IPS DF 6.9 (cell line): ENCODE results near the gene PXDC1.

Experiments
- DNase-seq: peaks from one replicate; pipeline ENCODE4 v3.0.0-alpha.2; 2013; ENCODE audit warnings: low read depth, low spot score
- H3K27ac ChIP-seq: one replicate; pipeline ENCODE4 v1.5.1; 2013; ENCODE audit warnings: low read length, control low read depth
- H3K27me3 ChIP-seq: 2 replicates; pipeline ENCODE4 v1.6.1; 2013; ENCODE audit warnings: mild to moderate bottlenecking, low read length; ENCODE audit not compliant: control insufficient read depth, insufficient read depth
- H3K36me3 ChIP-seq: 2 replicates; pipeline ENCODE4 v1.6.1; 2013; ENCODE audit warnings: low read length; ENCODE audit not compliant: control insufficient read depth, insufficient read depth
- H3K4me1 ChIP-seq: 2 replicates; pipeline ENCODE4 v1.6.1; 2013; ENCODE audit warnings: low read length; ENCODE audit not compliant: control insufficient read depth, insufficient read depth
- H3K4me3 ChIP-seq: 2 replicates; pipeline ENCODE4 v1.5.1; 2013; ENCODE audit warnings: mild to moderate bottlenecking, low read length
- H3K9me3 ChIP-seq: 2 replicates; pipeline ENCODE4 v1.6.1; 2013; ENCODE audit warnings: low read length, inconsistent platforms; ENCODE audit not compliant: control insufficient read depth, insufficient read depth
- WGBS: extraction: QIAGEN DNeasy Blood & Tissue Kit; methylation state at CpG from one replicate; pipeline ENCODE4 v1.1.7; 2013; ENCODE audit warnings: mixed read lengths, missing lambda C conversion rate; ENCODE audit not compliant: insufficient read length, insufficient coverage; 5-methylcytosine and 5-hydroxymethylcytosine counted together

The PXDC1 gene

GRCh38 chr6:3708540-3708939 lies 43.0 kb downstream of the PXDC1 start:
- Histone ChIP-seq H3K27ac (no peak overlapping the region), H3K9me3 (no peaks in the 10 kb centered on the region), H3K4me1 (no peaks in the 10 kb centered on the region), H3K27me3 (no peaks in the 10 kb centered on the region), H3K4me3 (no peak overlapping the region), H3K36me3 (no peaks in the 10 kb centered on the region)
- no peak for DNase-seq
- WGBS: no CpG with 5 or more reads among the region's 4 CpGs

- no CpG with 5 or more reads among the region's 10 CpGs for WGBS
- no peak overlapping the region for H3K27ac ChIP-seq
- no peak overlapping the region for H3K4me3 ChIP-seq
- no peak for DNase-seq
- no peaks in the 10 kb centered on the region for H3K27me3 ChIP-seq
- no peaks in the 10 kb centered on the region for H3K4me1 ChIP-seq
- H3K36me3 ChIP-seq: no peaks in the 10 kb centered on the region
- H3K9me3 ChIP-seq: no peaks in the 10 kb centered on the region
These were observed 43.6 kb downstream of the PXDC1 start for GRCh38 chr6:3707751-3708412.

GRCh38 chr6:3707024-3707423 lies 44.5 kb downstream of the PXDC1 start:
- no peak for DNase-seq
- Histone ChIP-seq H3K9me3 (no peaks in the 10 kb centered on the region), H3K27ac (no peak overlapping the region), H3K36me3 (no peaks in the 10 kb centered on the region), H3K27me3 (no peaks in the 10 kb centered on the region), H3K4me1 (no peaks in the 10 kb centered on the region), H3K4me3 (no peak overlapping the region)
- WGBS: no CpG with 5 or more reads among the region's 2 CpGs

- no peaks in the 10 kb centered on the region for H3K4me1 ChIP-seq
- H3K4me3 ChIP-seq: no peak overlapping the region
- no CpG with 5 or more reads among the region's 4 CpGs for WGBS
- no peak overlapping the region for H3K27ac ChIP-seq
- no peaks in the 10 kb centered on the region for H3K27me3 ChIP-seq
- no peak for DNase-seq
- H3K36me3 ChIP-seq: no peaks in the 10 kb centered on the region
- no peaks in the 10 kb centered on the region for H3K9me3 ChIP-seq
These were observed 45.0 kb downstream of the PXDC1 start for GRCh38 chr6:3706547-3706946.

- WGBS: no CpG with 5 or more reads among the region's 5 CpGs
- Histone ChIP-seq H3K9me3 (no peaks in the 10 kb centered on the region), H3K36me3 (no peaks in the 10 kb centered on the region), H3K27ac (no peak overlapping the region), H3K27me3 (no peaks in the 10 kb centered on the region), H3K4me1 (no peaks in the 10 kb centered on the region), H3K4me3 (no peak overlapping the region)
- no peak for DNase-seq
These were observed 49.9 kb downstream of the PXDC1 start for GRCh38 chr6:3701631-3702030.

- WGBS: no CpG with 5 or more reads among the region's 3 CpGs
- DNase-seq: no peak
These were observed 52.3 kb downstream of the PXDC1 start for GRCh38 chr6:3699231-3699630.

GRCh38 chr6:3698021-3698420 lies 53.5 kb downstream of the PXDC1 start:
- no CpG with 5 or more reads among the region's 5 CpGs for WGBS
- no peaks in the 10 kb centered on the region for H3K27me3 ChIP-seq
- no peak overlapping the region for H3K4me3 ChIP-seq
- H3K9me3 ChIP-seq: no peaks in the 10 kb centered on the region
- no peaks in the 10 kb centered on the region for H3K4me1 ChIP-seq
- DNase-seq: no peak
- no peak overlapping the region for H3K27ac ChIP-seq
- H3K36me3 ChIP-seq: no peaks in the 10 kb centered on the region

More at GRCh38 chr6:3699231-3699630, 52.3 kb downstream of the PXDC1 start:
- Histone ChIP-seq H3K27ac (no peak overlapping the region), H3K36me3 (no peaks in the 10 kb centered on the region), H3K27me3 (no peaks in the 10 kb centered on the region), H3K9me3 (no peaks in the 10 kb centered on the region), H3K4me3 (no peak overlapping the region), H3K4me1 (no peaks in the 10 kb centered on the region)

- H3K36me3 ChIP-seq: no peaks in the 10 kb centered on the region
- H3K9me3 ChIP-seq: no peaks in the 10 kb centered on the region
- no peak for DNase-seq
- H3K27me3 ChIP-seq: no peaks in the 10 kb centered on the region
- H3K4me3 ChIP-seq: no peak overlapping the region
- no peak overlapping the region for H3K27ac ChIP-seq
- WGBS: no CpG with 5 or more reads among the region's 1 CpG
- H3K4me1 ChIP-seq: no peaks in the 10 kb centered on the region
These were observed 53.9 kb downstream of the PXDC1 start for GRCh38 chr6:3697609-3698008.

GRCh38 chr6:3696525-3697088 lies 54.9 kb downstream of the PXDC1 start:
- WGBS: no CpG with 5 or more reads among the region's 5 CpGs
- Histone ChIP-seq H3K9me3 (no peaks in the 10 kb centered on the region), H3K4me3 (no peak overlapping the region), H3K27ac (no peak overlapping the region), H3K27me3 (no peaks in the 10 kb centered on the region), H3K4me1 (no peaks in the 10 kb centered on the region), H3K36me3 (no peaks in the 10 kb centered on the region)
- DNase-seq: no peak

- no CpG with 5 or more reads among the region's 2 CpGs for WGBS
- H3K9me3 ChIP-seq: no peaks in the 10 kb centered on the region
- DNase-seq: no peak
- H3K36me3 ChIP-seq: no peaks in the 10 kb centered on the region
- H3K27ac ChIP-seq: no peak overlapping the region
- no peaks in the 10 kb centered on the region for H3K27me3 ChIP-seq
- no peaks in the 10 kb centered on the region for H3K4me1 ChIP-seq
- no peak overlapping the region for H3K4me3 ChIP-seq
These were observed 56.3 kb downstream of the PXDC1 start for GRCh38 chr6:3695065-3695817.
